Mesendoderm (in vitro differentiated cells): ENCODE measurements around the gene NUBP2.

Source experiments
- DNase-seq: peaks from one replicate; pipeline ENCODE4 v3.0.0; 2013
- H2AK5ac ChIP-seq: 2 replicates; pipeline ENCODE4 v1.6.1; 2013; ENCODE audit warnings: low read length, inconsistent platforms
- H2BK120ac ChIP-seq: 2 replicates; pipeline ENCODE4 v1.6.1; 2013; ENCODE audit warnings: low read depth, mild to moderate bottlenecking, low read length, moderate library complexity, mixed read lengths
- H2BK15ac ChIP-seq: replicated peaks from 2 replicates; pipeline ENCODE4 v1.6.1; 2013; ENCODE audit warnings: low read depth, mild to moderate bottlenecking, moderate library complexity
- H2BK5ac ChIP-seq: 2 replicates; pipeline ENCODE4 v1.6.1; 2013; ENCODE audit warnings: low read length, inconsistent platforms
- H3K18ac ChIP-seq: 2 replicates; pipeline ENCODE4 v1.6.1; 2013; ENCODE audit warnings: mild to moderate bottlenecking, low read length, mixed read lengths
- H3K23ac ChIP-seq: one replicate; pipeline ENCODE4 v1.6.1; 2013; ENCODE audit warnings: low read length
- H3K27ac ChIP-seq: 2 replicates; pipeline ENCODE4 v1.5.1; 2013; ENCODE audit warnings: low read depth, mild to moderate bottlenecking, inconsistent platforms, low read length, moderate library complexity
- H3K27me3 ChIP-seq: 2 replicates; pipeline ENCODE4 v1.6.1; 2013; ENCODE audit warnings: low read length, control low read depth, mild to moderate bottlenecking, inconsistent platforms; ENCODE audit not compliant: insufficient read depth, poor library complexity
- H3K36me3 ChIP-seq: 2 replicates; pipeline ENCODE4 v1.6.1; 2013; ENCODE audit warnings: low read length, inconsistent platforms; ENCODE audit not compliant: control insufficient read depth, insufficient read depth
- H3K4ac ChIP-seq: one replicate; pipeline ENCODE4 v1.6.1; 2013; ENCODE audit warnings: low read depth, mild to moderate bottlenecking, low read length, moderate library complexity
- H3K4me1 ChIP-seq: 2 replicates; pipeline ENCODE4 v1.6.1; 2013; ENCODE audit warnings: low read depth, low read length, inconsistent platforms; ENCODE audit not compliant: control insufficient read depth
- H3K4me2 ChIP-seq: 2 replicates; pipeline ENCODE4 v1.6.1; 2013; ENCODE audit warnings: low read length
- H3K4me3 ChIP-seq: 2 replicates; pipeline ENCODE4 v1.5.1; 2013; ENCODE audit warnings: mild to moderate bottlenecking, low read length
- H3K56ac ChIP-seq: one replicate; pipeline ENCODE4 v1.6.1; 2013; ENCODE audit warnings: low read length
- H3K79me1 ChIP-seq: 2 replicates; pipeline ENCODE4 v1.6.1; 2013; ENCODE audit warnings: low read length, inconsistent platforms
- H3K79me2 ChIP-seq: 2 replicates; pipeline ENCODE4 v1.6.1; 2013; ENCODE audit warnings: mild to moderate bottlenecking, low read length; ENCODE audit not compliant: control insufficient read depth, insufficient read depth
- H3K9ac ChIP-seq: 2 replicates; pipeline ENCODE4 v1.6.1; 2013; ENCODE audit warnings: low read length, inconsistent platforms
- H4K5ac ChIP-seq: one replicate; pipeline ENCODE4 v1.6.1; 2013; ENCODE audit warnings: low read length
- H4K8ac ChIP-seq: one replicate; pipeline ENCODE4 v1.6.1; 2013; ENCODE audit warnings: low read depth, mild to moderate bottlenecking, control low read depth, low read length, moderate library complexity
- WGBS: extraction: QIAGEN DNeasy Blood & Tissue Kit; methylation state at CpG from one replicate; pipeline ENCODE4 v1.1.7; 2013; ENCODE audit warnings: low lambda C conversion rate, missing lambda C conversion rate; ENCODE audit not compliant: insufficient coverage; ENCODE audit errors: extremely low coverage; 5-methylcytosine and 5-hydroxymethylcytosine counted together

NUBP2 gene

GRCh38 chr16:1810536-1810935 lies 27.8 kb downstream of the NUBP2 start:
- Histone ChIP-seq H2BK5ac (no peak overlapping the region), H3K79me2 (no peaks in the 10 kb centered on the region), H3K4me2 (no peak overlapping the region), H2BK120ac (no peak overlapping the region), H3K27ac (no peak overlapping the region), H3K9ac (no peak overlapping the region), H3K36me3 (no peaks in the 10 kb centered on the region), H3K18ac (no peak overlapping the region), H4K5ac (no peak overlapping the region), H3K56ac (no peak overlapping the region), H2AK5ac (no peak overlapping the region), H2BK15ac (no peak overlapping the region), H3K4me3 (no peak overlapping the region), H3K23ac (no peak overlapping the region), H3K4ac (no peak overlapping the region), H4K8ac (no peak overlapping the region), H3K79me1 (no peaks in the 10 kb centered on the region), H3K27me3 (no peaks in the 10 kb centered on the region), H3K4me1 (no peaks in the 10 kb centered on the region)
- DNase-seq, result no peak
- no CpG with 5 or more reads among the region's 16 CpGs for WGBS

- H3K18ac ChIP-seq, result no peak overlapping the region
- H3K4me2 ChIP-seq, result no peak overlapping the region
- no peak overlapping the region for H3K9ac ChIP-seq
- no peaks in the 10 kb centered on the region for H3K79me1 ChIP-seq
- no peaks in the 10 kb centered on the region for H3K27me3 ChIP-seq
- H2BK15ac ChIP-seq, result no peak overlapping the region
- H3K4me3 ChIP-seq, result no peak overlapping the region
- no peak overlapping the region for H4K8ac ChIP-seq
- H2AK5ac ChIP-seq, result no peak overlapping the region
- no peak overlapping the region for H4K5ac ChIP-seq
- no peaks in the 10 kb centered on the region for H3K4me1 ChIP-seq
- H3K23ac ChIP-seq, result no peak overlapping the region
- H3K79me2 ChIP-seq, result no peaks in the 10 kb centered on the region
- no peak overlapping the region for H2BK5ac ChIP-seq
- H2BK120ac ChIP-seq, result no peak overlapping the region
- H3K56ac ChIP-seq, result no peak overlapping the region
- peak; percentile 66 for DNase-seq
- H3K4ac ChIP-seq, result no peak overlapping the region
- H3K27ac ChIP-seq, result no peak overlapping the region
- H3K36me3 ChIP-seq, result no peaks in the 10 kb centered on the region
- no CpG with 5 or more reads among the region's 17 CpGs for WGBS
Measured at GRCh38 chr16:1812732-1813163, 30.0 kb downstream of the NUBP2 start.

GRCh38 chr16:1815461-1815860 lies 32.7 kb downstream of the NUBP2 start:
- no peak overlapping the region for H2BK120ac ChIP-seq
- no peak overlapping the region for H4K8ac ChIP-seq
- no peak overlapping the region for H3K4me3 ChIP-seq
- H2BK5ac ChIP-seq, result no peak overlapping the region
- H3K79me1 ChIP-seq, result no peaks in the 10 kb centered on the region
- H3K23ac ChIP-seq, result no peak overlapping the region
- DNase-seq, result no peak
- no peak overlapping the region for H3K56ac ChIP-seq
- H3K79me2 ChIP-seq, result no peaks in the 10 kb centered on the region
- H3K4ac ChIP-seq, result no peak overlapping the region
- H2BK15ac ChIP-seq, result no peak overlapping the region
- no peak overlapping the region for H2AK5ac ChIP-seq
- no peaks in the 10 kb centered on the region for H3K36me3 ChIP-seq
- no peak overlapping the region for H3K9ac ChIP-seq
- no peak overlapping the region for H4K5ac ChIP-seq
- H3K27ac ChIP-seq, result no peak overlapping the region
- WGBS, result no CpG with 5 or more reads among the region's 11 CpGs
- no peaks in the 10 kb centered on the region for H3K27me3 ChIP-seq
- no peak overlapping the region for H3K18ac ChIP-seq
- H3K4me2 ChIP-seq, result no peak overlapping the region
- H3K4me1 ChIP-seq, result no peaks in the 10 kb centered on the region

GRCh38 chr16:1816396-1817275 lies 33.9 kb downstream of the NUBP2 start:
- Histone ChIP-seq H3K27ac (no peak overlapping the region), H3K4ac (no peak overlapping the region), H2AK5ac (no peak overlapping the region), H2BK15ac (no peak overlapping the region), H3K79me1 (no peaks in the 10 kb centered on the region), H3K27me3 (no peaks in the 10 kb centered on the region), H3K56ac (no peak overlapping the region), H3K4me1 (no peaks in the 10 kb centered on the region), H3K36me3 (no peaks in the 10 kb centered on the region), H3K4me2 (no peak overlapping the region), H2BK5ac (no peak overlapping the region), H3K23ac (no peak overlapping the region), H2BK120ac (no peak overlapping the region), H4K5ac (no peak overlapping the region), H3K4me3 (no peak overlapping the region), H4K8ac (no peak overlapping the region), H3K18ac (no peak overlapping the region), H3K9ac (no peak overlapping the region), H3K79me2 (no peaks in the 10 kb centered on the region)
- no CpG with 5 or more reads among the region's 40 CpGs for WGBS
- no peak for DNase-seq

GRCh38 chr16:1817276-1817589 lies 34.5 kb downstream of the NUBP2 start:
- no peak overlapping the region for H3K4me2 ChIP-seq
- H3K9ac ChIP-seq, result no peak overlapping the region
- no peaks in the 10 kb centered on the region for H3K79me1 ChIP-seq
- no peak overlapping the region for H4K8ac ChIP-seq
- no peaks in the 10 kb centered on the region for H3K27me3 ChIP-seq
- no peak overlapping the region for H2AK5ac ChIP-seq
- no peak overlapping the region for H2BK15ac ChIP-seq
- no peaks in the 10 kb centered on the region for H3K36me3 ChIP-seq
- no peak overlapping the region for H3K4me3 ChIP-seq
- H3K27ac ChIP-seq, result no peak overlapping the region
- no peak overlapping the region for H2BK120ac ChIP-seq
- no peak overlapping the region for H3K18ac ChIP-seq
- H4K5ac ChIP-seq, result no peak overlapping the region
- no peaks in the 10 kb centered on the region for H3K79me2 ChIP-seq
- H3K56ac ChIP-seq, result no peak overlapping the region
- no peak overlapping the region for H3K4ac ChIP-seq
- no peak overlapping the region for H3K23ac ChIP-seq
- WGBS, result no CpG with 5 or more reads among the region's 9 CpGs
- H3K4me1 ChIP-seq, result no peaks in the 10 kb centered on the region
- no peak overlapping the region for H2BK5ac ChIP-seq
- DNase-seq, result no peak

GRCh38 chr16:1817716-1818115 lies 35.0 kb downstream of the NUBP2 start:
- no peaks in the 10 kb centered on the region for H3K36me3 ChIP-seq
- WGBS, result no CpG with 5 or more reads among the region's 17 CpGs
- H3K27ac ChIP-seq, result no peak overlapping the region
- no peak overlapping the region for H2BK120ac ChIP-seq
- H3K4ac ChIP-seq, result no peak overlapping the region
- H3K23ac ChIP-seq, result no peak overlapping the region
- no peak overlapping the region for H3K9ac ChIP-seq
- no peak overlapping the region for H3K4me3 ChIP-seq
- H4K5ac ChIP-seq, result no peak overlapping the region
- H2BK15ac ChIP-seq, result no peak overlapping the region
- no peak overlapping the region for H3K18ac ChIP-seq
- H3K27me3 ChIP-seq, result no peaks in the 10 kb centered on the region
- H2BK5ac ChIP-seq, result no peak overlapping the region
- H3K56ac ChIP-seq, result no peak overlapping the region
- H3K79me2 ChIP-seq, result no peaks in the 10 kb centered on the region
- no peak for DNase-seq
- no peak overlapping the region for H3K4me2 ChIP-seq
- no peaks in the 10 kb centered on the region for H3K79me1 ChIP-seq
- no peak overlapping the region for H4K8ac ChIP-seq
- H2AK5ac ChIP-seq, result no peak overlapping the region
- no peaks in the 10 kb centered on the region for H3K4me1 ChIP-seq
